COLO668 (cell line): ENCODE measurements around the gene ERICH6.

Source experiments
- DNase-seq: peaks from one replicate; lab custom pipeline; 2025; ENCODE audit not compliant: unreplicated experiment; lab: John Stamatoyannopoulos, UW

Gene ERICH6

GRCh38 chr3:150613709-150614480 lies 89.8 kb downstream of the ERICH6 start:
- no peak for DNase-seq

- DNase-seq, result no peak
Measured at GRCh38 chr3:150613034-150613433, 90.7 kb downstream of the ERICH6 start.

- no peak for DNase-seq
Measured at GRCh38 chr3:150612494-150612893, 91.2 kb downstream of the ERICH6 start.

- DNase-seq, result no peak
Measured at GRCh38 chr3:150611666-150612065, 92.1 kb downstream of the ERICH6 start.

- peak; percentile 5 for DNase-seq
Measured at GRCh38 chr3:150610785-150611184, 92.9 kb downstream of the ERICH6 start.

- no peak for DNase-seq
Measured at GRCh38 chr3:150609988-150610387, 93.7 kb downstream of the ERICH6 start.
